22Rv1 (cell line): ENCODE measurements around the gene LRRC15.

Experiments used
- CTCF ChIP-seq: fragments of 450-650 bp; IDR thresholded peaks from 2 replicates; pipeline ENCODE4 v1.5.1; 2017; ENCODE audit warnings: mild to moderate bottlenecking
- ZFX ChIP-seq: fragments of 450-650 bp; IDR thresholded peaks from 2 replicates; pipeline ENCODE4 v1.6.1; 2017; ENCODE audit warnings: antibody characterized with exemption, borderline replicate concordance

GRCh38 chr3:194343561-194343893 lies 26.0 kb downstream of the LRRC15 start:
- TF ChIP-seq CTCF (no peak), ZFX (no peak)
